Ectodermal cell (in vitro differentiated cells): ENCODE measurements around the gene CFD.
A peak's percentile ranks its signal among the peaks of the same experiment; 100 is the strongest.

ENCODE experiments used
- H3K27ac ChIP-seq: 2 replicates; pipeline ENCODE4 v1.7.0; 2013; ENCODE audit warnings: mild to moderate bottlenecking, low read depth, low read length; ENCODE audit not compliant: insufficient read depth, poor library complexity, severe bottlenecking
- H3K27me3 ChIP-seq: 2 replicates; pipeline ENCODE4 v1.7.0; 2013; ENCODE audit warnings: mild to moderate bottlenecking, low read length; ENCODE audit not compliant: insufficient read depth, control insufficient read depth, poor library complexity, severe bottlenecking
- H3K36me3 ChIP-seq: one replicate; pipeline ENCODE4 v1.7.0; 2013; ENCODE audit warnings: low read length; ENCODE audit not compliant: control insufficient read depth, insufficient read depth
- H3K4me1 ChIP-seq: one replicate; pipeline ENCODE4 v1.7.0; 2013; ENCODE audit warnings: low read length; ENCODE audit not compliant: control insufficient read depth, insufficient read depth
- H3K4me3 ChIP-seq: 2 replicates; pipeline ENCODE4 v1.7.0; 2013; ENCODE audit warnings: low read depth, low read length, control low read depth; ENCODE audit not compliant: insufficient read depth
- H3K9me3 ChIP-seq: 2 replicates; pipeline ENCODE4 v1.7.0; 2013; ENCODE audit warnings: mild to moderate bottlenecking, low read length, moderate library complexity; ENCODE audit not compliant: control insufficient read depth
- WGBS, 2 experiments: methylation state at CpG; one replicate each; pipeline ENCODE4 v1.1.7; 2013; ENCODE audit warnings: missing lambda C conversion rate in 2 of 2; 5-methylcytosine and 5-hydroxymethylcytosine counted together

CFD gene

DNA sequence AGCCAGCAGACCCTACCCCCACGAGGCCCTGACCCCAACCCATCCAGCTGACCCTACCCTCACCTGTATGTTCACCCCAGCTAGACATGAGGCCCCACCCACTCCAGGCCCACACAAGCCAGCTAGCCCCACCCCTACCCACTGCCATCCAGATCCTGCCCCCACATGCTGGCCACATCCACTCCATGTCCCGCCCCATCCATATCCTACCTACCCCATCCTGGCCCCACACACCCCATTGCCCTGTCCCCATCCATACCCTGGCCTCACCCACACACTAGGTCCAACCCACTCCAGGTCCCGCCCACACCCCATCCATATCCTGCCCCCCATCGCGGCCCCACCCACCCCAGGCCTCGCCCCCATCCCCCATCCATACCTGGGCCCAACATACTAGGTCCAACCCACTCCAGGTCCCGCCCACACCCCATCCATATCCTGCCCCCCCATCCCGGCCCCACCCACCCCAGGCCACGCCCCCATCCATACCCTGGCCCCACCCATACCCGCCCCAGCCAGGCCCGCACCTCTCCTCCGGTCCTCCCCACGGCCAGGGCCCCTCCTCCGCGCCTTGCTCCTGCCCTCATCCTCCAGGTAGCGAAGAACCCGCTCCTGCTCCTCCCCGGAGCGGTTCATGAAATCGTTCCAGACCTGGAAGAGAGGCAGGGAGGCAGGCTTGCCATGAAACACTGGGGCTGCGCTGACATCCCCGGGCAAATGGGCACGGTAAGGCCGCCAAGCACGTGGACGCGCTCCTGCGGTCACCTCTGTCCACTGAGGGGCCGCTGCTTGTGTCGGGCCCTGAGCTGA, 41.0 kb downstream of the CFD start:
- WGBS, 2 experiments: 85 to 86% methylated on average over 26 of the region's 30 CpGs
- Histone ChIP-seq H3K4me1 (peaks cover 10% of the 10 kb centered on the region), H3K27me3 (no peaks in the 10 kb centered on the region), H3K4me3 (no peak overlapping the region), H3K36me3 (no peaks in the 10 kb centered on the region), H3K9me3 (no peaks in the 10 kb centered on the region), H3K27ac (no peak overlapping the region)

DNA sequence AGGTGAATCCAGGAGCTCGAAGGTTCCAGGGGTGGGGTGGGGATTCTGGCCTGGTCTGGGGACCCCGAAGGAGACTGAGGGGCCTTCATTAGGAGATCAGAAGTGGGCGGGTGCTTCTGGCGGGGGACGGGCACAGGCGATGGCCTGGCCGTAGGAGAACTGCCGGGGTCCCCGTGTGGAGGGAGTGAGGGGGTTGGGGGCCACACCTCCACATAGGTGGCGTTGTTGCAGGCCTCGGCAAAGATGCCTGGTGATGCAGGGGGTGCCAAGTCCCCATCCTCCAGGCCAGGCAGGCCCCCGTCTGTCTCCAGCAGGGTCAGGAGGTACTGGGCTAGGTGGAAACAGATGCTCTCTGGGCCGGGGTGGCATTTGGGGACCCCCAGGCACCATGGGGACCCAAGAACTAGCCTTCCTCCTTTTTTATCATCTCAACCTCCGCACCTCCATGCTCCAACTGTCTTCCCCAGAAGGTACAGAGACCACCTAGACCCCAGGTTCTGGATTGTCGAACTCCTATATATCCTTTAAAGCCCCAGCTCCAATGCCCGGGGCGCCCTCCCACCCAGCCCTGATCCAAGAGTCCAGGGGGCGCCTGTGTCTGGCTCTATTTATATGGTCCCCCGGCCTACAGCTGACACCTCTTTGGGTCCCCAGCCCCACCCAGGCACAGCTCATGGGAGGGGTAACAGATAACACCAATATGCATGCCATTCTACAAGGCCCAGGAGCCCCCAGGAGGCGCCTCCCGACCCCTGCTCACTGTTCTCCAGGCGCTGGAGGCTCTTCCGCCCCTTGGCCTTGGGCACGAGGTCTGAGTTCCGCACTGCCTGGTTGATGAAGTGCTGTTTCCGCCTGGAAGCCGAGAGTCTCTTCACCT, 42.0 kb downstream of the CFD start:
- 93 to 95% methylated on average over 27 of the region's 27 CpGs for WGBS, 2 experiments
- peaks cover 10% of the 10 kb centered on the region for H3K4me1 ChIP-seq
- no peak overlapping the region for H3K27ac ChIP-seq
- H3K36me3 ChIP-seq: no peaks in the 10 kb centered on the region
- H3K27me3 ChIP-seq: no peaks in the 10 kb centered on the region
- no peaks in the 10 kb centered on the region for H3K9me3 ChIP-seq
- H3K4me3 ChIP-seq: no peak overlapping the region

DNA sequence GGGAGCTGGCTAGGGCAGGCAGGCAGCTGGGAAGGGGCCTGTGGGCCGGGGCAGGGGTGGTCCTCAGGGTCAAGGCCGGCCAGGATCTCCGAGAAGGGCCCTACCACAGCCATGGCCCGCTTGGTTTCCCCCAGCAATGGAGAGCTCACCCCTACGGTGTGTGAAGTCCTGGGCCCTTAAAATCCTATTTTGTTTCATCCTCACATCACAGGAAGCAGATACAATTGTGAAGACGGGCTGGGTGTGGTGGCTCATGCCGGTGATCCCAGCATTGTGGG, 42.6 kb downstream of the CFD start:
- H3K27me3 ChIP-seq: no peaks in the 10 kb centered on the region
- WGBS, 2 experiments: 94 to 96% methylated on average over 7 of the region's 7 CpGs
- H3K27ac ChIP-seq: no peak overlapping the region
- H3K4me1 ChIP-seq: peaks cover 10% of the 10 kb centered on the region
- H3K36me3 ChIP-seq: no peaks in the 10 kb centered on the region
- no peaks in the 10 kb centered on the region for H3K9me3 ChIP-seq
- H3K4me3 ChIP-seq: no peak overlapping the region

DNA sequence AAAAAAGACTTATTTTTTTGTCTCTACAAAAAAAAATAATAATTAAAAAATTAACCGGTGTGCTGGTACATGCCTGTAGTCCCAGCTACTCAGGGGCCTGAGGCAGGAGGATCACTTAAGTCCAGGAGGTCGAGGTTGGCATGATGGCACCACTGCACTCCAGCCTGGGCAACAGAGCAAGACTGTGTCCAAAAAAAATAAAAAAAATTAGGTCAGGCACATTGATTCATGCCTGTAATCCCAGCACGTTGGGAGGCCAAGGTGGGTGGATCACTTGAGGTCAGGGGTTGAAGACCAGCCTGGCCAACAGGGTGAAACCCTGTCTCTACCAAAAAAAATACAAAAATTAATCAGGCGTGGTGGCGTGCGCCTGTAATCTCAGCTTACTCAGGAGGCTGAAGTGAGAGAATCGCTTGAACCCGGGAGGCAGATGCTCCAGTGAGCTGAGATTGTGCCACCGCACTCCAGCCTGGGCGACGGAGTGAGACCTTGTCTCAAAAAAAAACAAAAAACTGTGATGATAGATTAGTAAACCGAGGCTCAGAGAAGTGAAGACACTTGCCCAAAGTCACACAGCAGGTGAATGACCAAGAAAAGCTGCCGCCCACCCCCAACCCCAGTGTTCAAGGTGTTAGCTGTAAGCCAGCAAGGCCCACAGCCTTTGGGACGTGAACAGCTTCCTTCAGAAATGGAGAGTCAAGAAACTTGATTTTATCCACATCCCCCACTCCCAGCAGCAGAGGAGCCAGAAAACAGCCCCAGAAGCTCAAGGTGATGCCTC, 43.2 kb downstream of the CFD start:
- Histone ChIP-seq H3K9me3 (no peaks in the 10 kb centered on the region), H3K36me3 (no peaks in the 10 kb centered on the region), H3K27ac (no peak overlapping the region), H3K27me3 (no peaks in the 10 kb centered on the region), H3K4me1 (peaks cover 10% of the 10 kb centered on the region), H3K4me3 (no peak overlapping the region)
- WGBS, 2 experiments: 88 to 90% methylated on average over 14 of the region's 14 CpGs

GRCh38 chr19:903266-903797, 43.9 kb downstream of the CFD start:
- peak overlapping the region; percentile 26 for H3K27ac ChIP-seq
- H3K4me1 ChIP-seq: peaks cover 10% of the 10 kb centered on the region
- H3K27me3 ChIP-seq: no peaks in the 10 kb centered on the region
- H3K9me3 ChIP-seq: no peaks in the 10 kb centered on the region
- no peak overlapping the region for H3K4me3 ChIP-seq
- no peaks in the 10 kb centered on the region for H3K36me3 ChIP-seq
- WGBS, 2 experiments: 57 to 61% methylated on average over 32 of the region's 32 CpGs

DNA sequence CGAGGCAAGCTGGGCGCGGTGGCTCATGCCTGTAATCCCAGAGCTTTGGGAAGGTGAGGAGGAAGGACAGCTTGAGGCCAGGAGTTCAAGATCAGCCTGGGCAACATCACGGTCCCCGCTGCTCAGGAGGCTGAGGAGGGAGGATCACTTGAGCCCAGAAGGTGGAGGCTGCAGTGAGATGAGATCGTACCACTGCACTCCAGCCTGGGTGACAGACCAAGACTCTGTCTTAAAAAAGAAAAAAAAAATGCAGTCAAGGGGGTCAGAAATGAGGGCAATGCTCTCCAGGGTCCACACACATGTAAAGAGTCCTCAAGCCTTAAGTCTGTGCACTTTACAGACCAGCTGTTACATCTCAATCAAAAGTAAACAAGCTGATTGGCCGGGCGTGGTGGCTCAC, 45.1 kb downstream of the CFD start:
- Histone ChIP-seq H3K36me3 (no peaks in the 10 kb centered on the region), H3K4me3 (no peak overlapping the region), H3K27me3 (no peaks in the 10 kb centered on the region), H3K27ac (no peak overlapping the region), H3K4me1 (peaks cover 4% of the 10 kb centered on the region), H3K9me3 (no peaks in the 10 kb centered on the region)
- 93 to 97% methylated on average over 8 of the region's 8 CpGs for WGBS, 2 experiments

DNA sequence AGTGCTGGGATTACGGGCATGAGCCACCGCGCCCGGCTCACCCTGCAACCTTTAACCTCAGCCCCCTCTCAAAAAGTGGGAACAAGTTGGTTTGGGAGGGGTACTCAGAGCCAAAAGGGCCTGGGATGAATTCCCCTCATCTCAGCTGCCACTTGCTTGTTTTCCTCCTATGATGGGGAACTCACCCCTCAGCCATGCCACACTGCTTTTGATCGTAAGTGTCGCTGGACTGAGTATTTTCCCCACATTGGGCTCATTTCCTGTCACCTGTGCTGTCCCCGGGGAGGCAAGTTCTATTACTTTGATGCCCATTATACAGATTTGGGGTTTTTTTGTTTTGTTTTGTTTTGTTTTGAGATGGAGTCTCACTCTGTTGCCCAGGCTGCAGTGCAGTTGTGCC, 47.0 kb downstream of the CFD start:
- Histone ChIP-seq H3K4me1 (peaks cover 4% of the 10 kb centered on the region), H3K9me3 (no peaks in the 10 kb centered on the region), H3K27ac (no peak overlapping the region), H3K27me3 (no peaks in the 10 kb centered on the region), H3K4me3 (no peak overlapping the region), H3K36me3 (no peaks in the 10 kb centered on the region)
- 93 to 98% methylated on average over 7 of the region's 7 CpGs for WGBS, 2 experiments

- WGBS, 2 experiments: 87 to 92% methylated on average over 14 of the region's 14 CpGs
- H3K9me3 ChIP-seq: no peaks in the 10 kb centered on the region
- H3K36me3 ChIP-seq: no peaks in the 10 kb centered on the region
- no peak overlapping the region for H3K4me3 ChIP-seq
- peaks cover 4% of the 10 kb centered on the region for H3K4me1 ChIP-seq
- H3K27ac ChIP-seq: no peak overlapping the region
- H3K27me3 ChIP-seq: no peaks in the 10 kb centered on the region
Measured at GRCh38 chr19:907183-907853, 47.9 kb downstream of the CFD start.

- Histone ChIP-seq H3K27ac (no peak overlapping the region), H3K4me3 (no peak overlapping the region), H3K4me1 (no peaks in the 10 kb centered on the region), H3K9me3 (no peaks in the 10 kb centered on the region), H3K36me3 (no peaks in the 10 kb centered on the region), H3K27me3 (peaks cover 14% of the 10 kb centered on the region)
- WGBS, 2 experiments: 91% methylated on average over 53 to 54 of the region's 54 CpGs
Measured at GRCh38 chr19:911197-912033, 52.0 kb downstream of the CFD start.
